A673 (cell line): ENCODE measurements around the gene NAXE. TPM values are rescaled to one million over a fixed set of nuclear protein-coding genes. Genes with fewer than 3 reads are reported as not detected.

ENCODE experiments used
- BruUV-seq: library from RNA; stranded (reverse); fragments of 400-500 nt; replicated peaks from 2 replicates; lab custom pipeline; 2021; lab: Mats Ljungman, UMichigan
- CTCF ChIA-PET: fragments of 300-600 bp; sonication (Branson Sonifier 250); formaldehyde crosslinking; loops from one replicate; lab custom pipeline; 2022; ENCODE audit warnings: antibody characterized with exemption; lab: Charles Lee
- POLR2A ChIA-PET: fragments of 300-600 bp; sonication (Branson Sonifier 250); formaldehyde crosslinking; loops from one replicate; lab custom pipeline; 2022; ENCODE audit warnings: antibody characterized with exemption; ENCODE audit not compliant: low non-redundant PET; lab: Charles Lee
- DNase-seq: peaks from one replicate; pipeline ENCODE4 v3.0.0-alpha.2; 2015; ENCODE audit warnings: low spot score
- H3K27ac ChIP-seq: fragments of 200-600 bp; sonication (generic); 2 replicates; pipeline ENCODE4 v1.5.1; 2016; ENCODE audit warnings: mixed run types, low read depth, mild to moderate bottlenecking, mixed read lengths, antibody characterized with exemption, low read length; ENCODE audit not compliant: poor library complexity, severe bottlenecking
- H3K27me3 ChIP-seq: fragments of 200-600 bp; sonication (generic); replicated peaks from 2 replicates; pipeline ENCODE4 v1.6.1; 2017; ENCODE audit warnings: mixed run types, low read depth, mild to moderate bottlenecking, mixed read lengths, antibody characterized with exemption, low read length; ENCODE audit not compliant: insufficient read depth, poor library complexity
- H3K36me3 ChIP-seq: fragments of 200-600 bp; sonication (generic); 2 replicates; pipeline ENCODE4 v1.6.1; 2016; ENCODE audit warnings: mixed run types, mild to moderate bottlenecking, mixed read lengths, antibody characterized with exemption, low read length; ENCODE audit not compliant: insufficient read depth, poor library complexity, severe bottlenecking
- H3K4me1 ChIP-seq: fragments of 200-600 bp; sonication (generic); 2 replicates; pipeline ENCODE4 v1.6.1; 2017; ENCODE audit warnings: mixed run types, mild to moderate bottlenecking, mixed read lengths, antibody characterized with exemption, low read length; ENCODE audit not compliant: insufficient read depth, poor library complexity, severe bottlenecking
- H3K4me3 ChIP-seq: fragments of 200-600 bp; sonication (generic); 2 replicates; pipeline ENCODE4 v1.5.1; 2016; ENCODE audit warnings: low read depth, mixed run types, mild to moderate bottlenecking, mixed read lengths, low read length; ENCODE audit not compliant: poor library complexity, severe bottlenecking
- H3K9me3 ChIP-seq: fragments of 200-600 bp; sonication (generic); 2 replicates; pipeline ENCODE4 v1.6.1; 2016; ENCODE audit warnings: mixed run types, low read depth, mild to moderate bottlenecking, mixed read lengths, antibody characterized with exemption, low read length; ENCODE audit not compliant: poor library complexity, severe bottlenecking
- EZH2 ChIP-seq: fragments of 200-600 bp; sonication (generic); IDR thresholded peaks from 2 replicates; pipeline ENCODE4 v1.6.1; 2017; ENCODE audit warnings: borderline replicate concordance, low read depth, mild to moderate bottlenecking, mixed read lengths, antibody characterized with exemption, low read length; ENCODE audit not compliant: poor library complexity, severe bottlenecking
- intact Hi-C: fragments of 100-400 bp; cut with micrococcal nuclease; formaldehyde crosslinking; loops from one replicate; pipeline ENCODE4 v1.10.0; 2022; ENCODE audit not compliant: unreplicated experiment
- total RNA-seq: library from RNA; stranded (reverse); gene quantifications from 2 replicates; pipeline ENCODE4 v1.2.3, GENCODE V29; 2021
- TF ChIP-seq, protein P1 (sequence below): fragments of 300-800, 200-600 bp; sonication (generic); conservative IDR thresholded peaks from 2 replicates; pipeline ENCODE4 v1.5.1; 2017; ENCODE audit warnings: low read depth, mild to moderate bottlenecking, antibody characterized with exemption, low read length, moderate library complexity, mixed read lengths

Gene NAXE
- total RNA-seq, 1 experiment from 2014 or later: 125 TPM

DNA sequence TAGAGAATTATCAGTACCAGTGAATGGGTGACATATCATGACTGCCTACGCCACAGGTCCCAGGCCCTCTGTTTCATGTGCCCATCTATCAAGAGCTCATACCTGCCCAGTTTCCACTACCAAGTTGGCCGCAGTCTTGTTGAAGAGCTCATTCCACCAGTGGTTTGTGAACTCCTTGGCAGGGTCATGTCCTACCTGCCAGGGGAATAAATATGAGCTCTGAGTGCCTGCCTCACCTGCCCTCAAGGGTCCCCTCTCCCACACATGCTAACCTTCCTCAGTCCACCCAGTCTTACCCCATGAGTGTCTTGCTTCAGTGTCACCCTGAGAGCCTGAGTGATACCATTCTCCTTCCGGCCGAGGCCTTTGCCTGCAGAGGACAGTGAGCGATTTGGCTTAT, 6.5 kb downstream of the NAXE start:
- Histone ChIP-seq H3K9me3 (no peaks in the 10 kb centered on the region), H3K27ac (no peak overlapping the region), H3K4me1 (peaks cover 13% of the 10 kb centered on the region), H3K4me3 (no peak overlapping the region), H3K27me3 (no peaks in the 10 kb centered on the region), H3K36me3 (peaks cover 53% of the 10 kb centered on the region)
- TF ChIP-seq, protein P1, sequence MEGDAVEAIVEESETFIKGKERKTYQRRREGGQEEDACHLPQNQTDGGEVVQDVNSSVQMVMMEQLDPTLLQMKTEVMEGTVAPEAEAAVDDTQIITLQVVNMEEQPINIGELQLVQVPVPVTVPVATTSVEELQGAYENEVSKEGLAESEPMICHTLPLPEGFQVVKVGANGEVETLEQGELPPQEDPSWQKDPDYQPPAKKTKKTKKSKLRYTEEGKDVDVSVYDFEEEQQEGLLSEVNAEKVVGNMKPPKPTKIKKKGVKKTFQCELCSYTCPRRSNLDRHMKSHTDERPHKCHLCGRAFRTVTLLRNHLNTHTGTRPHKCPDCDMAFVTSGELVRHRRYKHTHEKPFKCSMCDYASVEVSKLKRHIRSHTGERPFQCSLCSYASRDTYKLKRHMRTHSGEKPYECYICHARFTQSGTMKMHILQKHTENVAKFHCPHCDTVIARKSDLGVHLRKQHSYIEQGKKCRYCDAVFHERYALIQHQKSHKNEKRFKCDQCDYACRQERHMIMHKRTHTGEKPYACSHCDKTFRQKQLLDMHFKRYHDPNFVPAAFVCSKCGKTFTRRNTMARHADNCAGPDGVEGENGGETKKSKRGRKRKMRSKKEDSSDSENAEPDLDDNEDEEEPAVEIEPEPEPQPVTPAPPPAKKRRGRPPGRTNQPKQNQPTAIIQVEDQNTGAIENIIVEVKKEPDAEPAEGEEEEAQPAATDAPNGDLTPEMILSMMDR: no peak
- no peak for TF ChIP-seq EZH2
- ChIA-PET CTCF (no interaction called here), POLR2A (no interaction called here)
- BruUV-seq: no TSS peak
- intact Hi-C loops: no loop called here
- DNase-seq: no peak

DNA sequence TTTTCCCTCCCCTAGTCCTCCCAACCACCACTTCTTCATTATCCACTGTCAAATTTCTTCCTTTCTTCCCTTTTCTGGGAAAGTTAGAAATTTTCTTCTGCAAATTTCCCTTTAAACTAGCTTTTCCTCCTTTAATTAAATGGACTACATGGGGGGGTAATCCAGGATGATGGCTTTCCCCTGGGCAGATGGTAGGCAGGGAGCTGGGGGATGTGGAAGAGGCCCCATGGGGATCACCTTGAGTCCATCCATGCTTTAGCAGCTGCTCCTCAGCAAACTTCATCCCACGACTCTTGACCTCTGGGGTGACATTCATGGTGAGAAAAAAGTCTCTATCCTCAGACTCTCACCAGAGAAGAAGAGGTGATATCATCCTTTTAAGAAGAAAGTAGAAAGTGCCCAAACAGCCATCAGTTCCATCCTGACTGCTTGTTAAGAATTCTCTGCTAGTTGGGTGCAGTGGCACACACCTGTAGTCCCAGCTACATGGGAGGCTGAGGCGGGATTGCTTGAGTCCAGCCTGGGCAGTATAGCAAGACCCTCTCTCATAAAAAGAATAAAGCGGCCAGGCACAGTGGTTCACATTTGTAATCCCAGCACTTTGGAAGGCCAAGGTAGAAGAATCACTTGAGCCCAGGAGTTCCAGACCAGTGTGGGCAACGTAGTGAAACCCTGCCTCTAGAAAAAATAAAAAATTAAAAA, 7.3 kb downstream of the NAXE start:
- DNase-seq: no peak
- CTCF ChIA-PET: no interaction called here
- TF ChIP-seq, protein P1: no peak
- no peak for TF ChIP-seq EZH2

DNA sequence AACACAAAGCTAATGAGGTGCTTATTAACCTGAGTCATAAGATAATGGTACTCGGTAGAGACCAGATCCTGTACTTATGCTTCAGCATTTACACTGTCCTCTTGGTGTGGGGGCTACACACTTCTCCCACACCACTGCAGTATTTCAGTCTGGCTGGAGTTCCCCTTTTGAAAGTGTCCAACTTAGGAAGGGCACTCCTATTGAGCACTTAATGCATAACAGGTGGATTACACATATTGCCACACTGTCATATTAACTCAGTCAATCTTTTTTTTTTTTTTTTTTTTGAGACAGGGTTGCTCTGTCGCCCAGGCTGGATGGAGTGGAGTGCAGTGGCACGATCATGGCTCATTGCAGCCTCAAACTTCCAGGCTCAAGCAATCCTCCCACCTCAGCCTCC, 8.2 kb downstream of the NAXE start:
- Histone ChIP-seq H3K27me3 (no peaks in the 10 kb centered on the region), H3K36me3 (peaks cover 36% of the 10 kb centered on the region), H3K4me1 (peaks cover 9% of the 10 kb centered on the region), H3K9me3 (no peaks in the 10 kb centered on the region), H3K4me3 (peak overlapping the region; percentile 64), H3K27ac (no peak overlapping the region)
- peak; percentile 41 for DNase-seq
- BruUV-seq: no TSS peak
- ChIA-PET CTCF (no interaction called here), POLR2A (no interaction called here)
- TF ChIP-seq EZH2: no peak
- TF ChIP-seq, protein P1: no peak
- intact Hi-C loops: no loop called here

More for the DNA sequence above, 7.3 kb downstream of the NAXE start:
- intact Hi-C loops: no loop called here
- POLR2A ChIA-PET: no interaction called here
- Histone ChIP-seq H3K9me3 (no peaks in the 10 kb centered on the region), H3K27me3 (no peaks in the 10 kb centered on the region), H3K4me3 (no peak overlapping the region), H3K27ac (no peak overlapping the region), H3K36me3 (peaks cover 46% of the 10 kb centered on the region), H3K4me1 (peaks cover 13% of the 10 kb centered on the region)
- BruUV-seq: no TSS peak
